Mucosa of rectum (tissue), 2 donors: ENCODE measurements around the gene CDH24.

Experiments used
- H3K27ac ChIP-seq, 2 donors: one replicate each; pipeline ENCODE4 v1.7.0; 2013; ENCODE audit warnings: inconsistent platforms in 2 of 2, low read depth in 2 of 2, low read length in 2 of 2
- H3K27me3 ChIP-seq, 2 donors: one replicate each; pipeline ENCODE4 v1.7.0; 2013; ENCODE audit warnings: low read length in 2 of 2; ENCODE audit not compliant: control insufficient read depth in 2 of 2, insufficient read depth in 2 of 2
- H3K36me3 ChIP-seq, 2 donors: one replicate each; pipeline ENCODE4 v1.7.0; 2013; ENCODE audit warnings: low read length in 2 of 2; ENCODE audit not compliant: control insufficient read depth in 2 of 2, insufficient read depth in 2 of 2
- H3K4me1 ChIP-seq, 2 donors: one replicate each; pipeline ENCODE4 v1.7.0; 2013; ENCODE audit warnings: low read length in 2 of 2, mild to moderate bottlenecking in 1 of 2; ENCODE audit not compliant: control insufficient read depth in 2 of 2, insufficient read depth in 2 of 2
- H3K4me3 ChIP-seq, 2 donors: one replicate each; pipeline ENCODE4 v1.7.0; 2013; ENCODE audit warnings: low read length in 2 of 2
- H3K9ac ChIP-seq, 2 donors: one replicate each; pipeline ENCODE4 v1.7.0; 2013; ENCODE audit warnings: low read length in 2 of 2, low read depth in 1 of 2, mild to moderate bottlenecking in 1 of 2
- H3K9me3 ChIP-seq, 2 donors: one replicate each; pipeline ENCODE4 v1.7.0; 2013; ENCODE audit warnings: low read length in 2 of 2; ENCODE audit not compliant: control insufficient read depth in 2 of 2
- donor health status: healthy.
- donor health status: Normal muscosa, but diverticular disease.

The CDH24 gene

DNA sequence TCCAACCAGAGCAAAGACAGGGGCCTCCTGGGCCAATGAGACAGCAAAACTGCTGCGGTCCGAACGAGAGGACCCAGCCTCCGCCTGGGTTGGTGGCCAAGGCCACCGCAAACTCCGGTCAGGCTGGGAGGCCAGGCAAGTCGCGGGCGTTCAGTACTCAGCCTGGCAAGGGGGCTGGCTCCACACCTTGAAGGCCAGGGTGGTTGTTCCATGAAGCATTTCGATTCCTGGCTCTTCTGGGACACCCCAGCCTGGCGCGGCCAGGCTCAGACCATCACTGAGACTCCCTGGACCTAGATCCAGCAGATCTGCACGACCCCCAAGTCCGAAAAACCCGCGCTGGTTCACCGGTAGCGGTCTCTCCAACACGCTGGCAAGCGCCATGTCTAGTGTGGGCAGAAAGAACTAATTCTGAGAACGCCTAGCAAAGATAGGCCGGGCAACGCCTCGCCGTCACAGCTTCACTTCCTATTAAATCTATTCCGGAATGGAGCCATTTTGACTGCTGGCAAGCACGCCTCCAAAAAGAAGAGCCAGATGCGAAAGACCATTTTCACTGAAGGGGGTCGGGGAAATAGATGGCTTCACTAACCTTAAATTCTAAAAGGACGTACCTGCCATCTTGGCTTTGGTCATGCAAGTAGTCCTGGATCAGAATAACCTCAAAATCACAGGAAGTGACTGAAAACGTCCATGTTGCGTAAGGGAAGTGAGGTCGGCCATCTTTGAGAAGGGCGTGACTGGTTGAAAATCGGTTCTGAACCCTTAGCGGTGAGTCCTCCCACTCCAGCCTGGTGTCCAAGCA is 22.6 kb downstream of the CDH24 start, which contains the start of gene PSMB5:
TSS of gene PSMB5 (minus strand) at position 403 of the 805 bp plus-strand sequence. CDS start at position 384, 19 bp downstream.
- H3K4me1 ChIP-seq, result peaks cover 8 to 12% of the 10 kb centered on the region in 2 donors
- H3K27ac ChIP-seq, result peak within 1 kb of the TSS; percentile 89 to 95
- H3K27me3 ChIP-seq, result no peaks in the 10 kb centered on the region

GRCh38 chr14:23033801-23034497 is 23.4 kb downstream of the CDH24 start:
- Histone ChIP-seq H3K36me3 (peaks cover 14 to 17% of the 10 kb centered on the region in 2 donors), H3K4me1 (peaks cover 11 to 12% of the 10 kb centered on the region in 2 donors), H3K9ac (peak overlapping the region; percentile 68 to 90), H3K4me3 (peak overlapping the region; percentile 81 to 92), H3K27me3 (no peaks in the 10 kb centered on the region), H3K27ac (peak overlapping the region; percentile 89 to 95), H3K9me3 (no peaks in the 10 kb centered on the region)

More for the DNA sequence above, 22.6 kb downstream of the CDH24 start, which contains the start of gene PSMB5:
- H3K4me3 ChIP-seq, result peak within 1 kb of the TSS; percentile 81 to 92
- H3K9me3 ChIP-seq, result no peaks in the 10 kb centered on the region
- H3K9ac ChIP-seq, result peak within 1 kb of the TSS; percentile 68 to 90
- H3K36me3 ChIP-seq, result peaks cover 14 to 17% of the 10 kb centered on the region in 2 donors

DNA sequence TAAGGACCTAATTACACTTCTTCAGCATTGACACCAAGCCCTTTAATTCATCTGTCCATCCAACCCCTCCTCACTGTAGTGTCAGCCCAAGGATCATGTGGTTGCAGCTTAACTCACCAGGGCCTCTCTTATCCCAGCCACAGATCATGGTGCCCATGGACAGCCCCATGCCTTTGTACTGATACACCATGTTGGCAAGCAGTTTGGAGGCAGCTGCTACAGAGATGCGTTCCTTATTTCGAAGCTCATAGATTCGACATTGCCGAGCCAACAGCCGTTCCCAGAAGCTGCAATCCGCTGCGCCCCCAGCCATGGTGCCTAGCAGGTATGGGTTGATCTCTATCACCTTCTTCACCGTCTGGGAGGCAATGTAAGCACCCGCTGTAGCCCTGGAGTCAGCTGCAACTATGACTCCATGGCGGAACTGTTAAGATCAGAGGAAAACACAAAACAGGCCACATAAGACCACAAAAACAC is 24.0 kb downstream of the CDH24 start:
- Histone ChIP-seq H3K36me3 (peaks cover 17 to 19% of the 10 kb centered on the region in 2 donors), H3K9me3 (no peaks in the 10 kb centered on the region), H3K27me3 (no peaks in the 10 kb centered on the region), H3K4me1 (peaks cover 11 to 12% of the 10 kb centered on the region in 2 donors), H3K27ac (no peak overlapping the region), H3K9ac (no peak overlapping the region), H3K4me3 (peak overlapping the region in 1 of 2 donors; percentile 81)

DNA sequence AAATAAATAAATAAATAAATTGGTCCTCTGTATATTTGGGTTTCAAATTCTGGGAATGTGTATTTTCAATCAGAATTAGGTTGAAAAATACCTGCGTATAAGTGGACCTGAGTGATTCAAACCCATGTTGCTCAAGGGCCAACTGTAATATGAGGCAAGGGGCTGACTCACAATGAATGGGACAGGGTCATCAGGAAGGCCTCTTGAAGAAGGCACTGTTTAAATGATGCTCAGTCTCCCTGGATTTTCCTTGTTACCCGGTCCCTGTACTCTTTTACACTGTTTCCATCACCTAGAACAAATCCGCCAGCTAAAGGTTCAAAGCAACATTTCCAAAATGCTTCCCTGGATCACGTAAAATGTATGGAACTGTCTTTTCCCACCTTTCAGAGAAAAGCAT is 26.4 kb downstream of the CDH24 start:
- Histone ChIP-seq H3K4me1 (peaks cover 11 to 12% of the 10 kb centered on the region in 2 donors), H3K9ac (no peak overlapping the region), H3K9me3 (no peaks in the 10 kb centered on the region), H3K27me3 (no peaks in the 10 kb centered on the region), H3K36me3 (peaks cover 21 to 22% of the 10 kb centered on the region in 2 donors), H3K4me3 (no peak overlapping the region), H3K27ac (no peak overlapping the region)

- Histone ChIP-seq H3K4me1 (peaks cover 6 to 9% of the 10 kb centered on the region in 2 donors), H3K9me3 (no peaks in the 10 kb centered on the region), H3K36me3 (peaks cover 29 to 33% of the 10 kb centered on the region in 2 donors), H3K27ac (no peak overlapping the region), H3K9ac (no peak overlapping the region), H3K4me3 (no peak overlapping the region), H3K27me3 (no peaks in the 10 kb centered on the region)
Observed at GRCh38 chr14:23028799-23029198, 28.5 kb downstream of the CDH24 start.

DNA sequence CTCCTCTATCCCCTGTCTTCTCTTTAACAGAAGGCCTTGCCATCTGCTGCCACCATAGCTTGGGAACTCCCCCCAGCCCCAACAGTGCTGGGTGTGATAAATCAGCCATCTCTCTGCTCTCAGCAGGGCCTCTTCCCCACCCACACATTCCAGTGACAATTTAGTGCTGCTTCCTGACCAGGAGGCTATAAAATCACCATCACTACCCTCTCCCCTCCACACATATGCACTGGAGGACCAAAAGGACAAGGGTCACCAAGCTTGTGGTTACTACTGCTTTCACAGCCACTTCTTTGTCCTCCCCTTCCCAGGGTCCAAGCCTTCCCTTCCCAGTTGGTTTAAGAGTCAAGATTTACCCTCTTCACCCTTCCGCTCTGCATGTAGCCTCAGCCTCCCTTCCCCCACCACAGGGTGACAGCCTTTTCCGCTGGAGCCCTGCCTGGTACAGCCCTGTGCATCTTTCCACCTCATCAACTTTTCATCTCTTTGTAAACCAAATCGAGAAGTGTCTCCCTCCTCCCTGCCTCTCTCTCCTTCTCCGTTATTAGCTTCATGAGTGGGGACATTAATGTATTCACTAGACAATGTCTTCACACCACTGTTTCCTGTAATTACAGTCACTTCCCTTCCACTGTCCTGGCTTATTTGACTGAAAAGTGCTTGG is 32.0 kb downstream of the CDH24 start:
- Histone ChIP-seq H3K27me3 (no peaks in the 10 kb centered on the region), H3K9ac (no peak overlapping the region), H3K27ac (no peak overlapping the region), H3K36me3 (peaks cover 12 to 18% of the 10 kb centered on the region in 2 donors), H3K4me3 (no peak overlapping the region), H3K9me3 (no peaks in the 10 kb centered on the region), H3K4me1 (peaks cover 0 to 2% of the 10 kb centered on the region in 2 donors)

DNA sequence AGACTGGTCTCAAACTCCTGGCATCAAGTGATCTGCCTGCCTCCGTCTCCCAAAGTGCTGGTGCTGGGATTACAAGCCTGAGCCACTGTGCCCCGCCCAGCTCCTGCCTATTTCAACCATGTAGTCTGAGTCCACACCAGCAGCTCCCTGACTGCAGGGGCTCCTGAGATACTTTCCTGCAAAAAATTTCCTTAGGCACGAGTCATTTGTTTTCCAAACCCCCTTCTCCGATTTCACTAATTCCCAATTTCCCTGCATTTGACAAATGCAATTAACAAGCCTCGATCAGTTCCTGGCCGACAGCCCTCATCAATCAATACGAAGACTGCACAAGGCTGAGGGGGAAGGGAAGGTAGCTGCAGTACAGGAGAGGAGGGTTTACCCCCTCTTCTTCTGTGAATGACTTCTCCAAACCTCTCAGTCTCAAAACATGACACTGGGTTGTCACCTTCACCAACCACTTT is 32.7 kb downstream of the CDH24 start:
- H3K27ac ChIP-seq, result no peak overlapping the region
- no peak overlapping the region for H3K4me3 ChIP-seq
- H3K9ac ChIP-seq, result no peak overlapping the region
- no peaks in the 10 kb centered on the region for H3K9me3 ChIP-seq
- peaks cover 0 to 2% of the 10 kb centered on the region in 2 donors for H3K4me1 ChIP-seq
- peaks cover 12 to 18% of the 10 kb centered on the region in 2 donors for H3K36me3 ChIP-seq
- H3K27me3 ChIP-seq, result no peaks in the 10 kb centered on the region

- Histone ChIP-seq H3K4me1 (no peaks in the 10 kb centered on the region), H3K36me3 (peaks cover 11 to 18% of the 10 kb centered on the region in 2 donors), H3K4me3 (no peak overlapping the region), H3K9ac (no peak overlapping the region), H3K27ac (no peak overlapping the region), H3K27me3 (no peaks in the 10 kb centered on the region), H3K9me3 (no peaks in the 10 kb centered on the region)
Observed at GRCh38 chr14:23023795-23024152, 33.5 kb downstream of the CDH24 start.

GRCh38 chr14:23023022-23023794 is 34.1 kb downstream of the CDH24 start:
- Histone ChIP-seq H3K4me1 (no peaks in the 10 kb centered on the region), H3K36me3 (peaks cover 10 to 16% of the 10 kb centered on the region in 2 donors), H3K4me3 (no peak overlapping the region), H3K27me3 (no peaks in the 10 kb centered on the region), H3K27ac (no peak overlapping the region), H3K9me3 (no peaks in the 10 kb centered on the region), H3K9ac (no peak overlapping the region)
